Ovary (tissue), 9 donors: ENCODE results near the gene ZMIZ2. TPM values are rescaled to one million over a fixed set of nuclear protein-coding genes. Genes with fewer than 3 reads are reported as not detected.

Source experiments
- DNase-seq, 5 donors: peaks; one replicate each; pipeline ENCODE4 v3.0.0-alpha.2; 2019 to 2020
- H3K27ac ChIP-seq, 2 donors: fragments of 200-600 bp; one replicate each; pipeline versions ENCODE4 v1.5.1 to v1.8.0; 2019 to 2022
- H3K27me3 ChIP-seq: fragments of 200-600 bp; one replicate; pipeline ENCODE4 v1.8.0; 2022
- H3K36me3 ChIP-seq: fragments of 200-600 bp; sonication (generic); one replicate; pipeline ENCODE4 v1.5.1; 2019
- H3K4me1 ChIP-seq: one replicate; pipeline ENCODE4 v1.8.1; 2013; ENCODE audit warnings: mild to moderate bottlenecking, moderate library complexity; ENCODE audit not compliant: insufficient read depth
- H3K4me3 ChIP-seq: fragments of 200-600 bp; sonication (generic); one replicate; pipeline ENCODE4 v1.5.1; 2017
- H3K9me3 ChIP-seq, 2 donors: fragments of 200-600 bp in 1 of 2; sonication (generic) in 1 of 2; one replicate each; pipeline versions ENCODE4 v1.5.1 to v1.8.1; 2013 to 2019; ENCODE audit warnings: mild to moderate bottlenecking in 1 of 2, moderate library complexity in 1 of 2
- EP300 ChIP-seq: sonication (generic); formaldehyde crosslinking; IDR thresholded peaks from one replicate; pipeline ENCODE4 v1.6.1; 2017; ENCODE audit warnings: antibody characterized with exemption
- WGBS, 3 donors: extraction: QIAGEN DNeasy Blood & Tissue Kit in 1 of 3; methylation state at CpG; one replicate each; pipeline versions ENCODE4 v1.1.5 to v1.1.7; 2013 to 2017; 5-methylcytosine and 5-hydroxymethylcytosine counted together
- intact Hi-C, 4 donors: fragments of 100-400 bp; cut with DNase I; formaldehyde crosslinking; loops; one replicate each; pipeline versions ENCODE4 v1.11.0 to v1.15.1; 2022 to 2023
- polyA plus RNA-seq, 2 donors: library from polyadenylated mRNA; stranded (reverse); fragments of 200-250 nt in 1 of 2; fragments of 350-450 nt in 1 of 2; fragmentation: Illumina TruSeq in 1 of 2; extraction: RNeasy Lipid Tissue Mini Kit (QIAGEN cat#74804) in 1 of 2; gene quantifications; one replicate each; pipeline ENCODE4 v1.2.3, GENCODE V29; 2013 to 2014
- total RNA-seq, 7 donors: library from RNA; depleted of rRNA in 2 of 7; stranded (reverse); fragments of >200 nt in 2 of 7; fragmentation: NEBNext Ultra II Directional in 3 of 7; extraction: Animal tissue kit (Norgen Biotek cat#: 25700) in 3 of 7; gene quantifications; one replicate each; pipeline versions ENCODE4 v1.1.0 to v1.2.4, GENCODE V29; 2016 to 2023
- donor health status: DM: no; HTN: no; CAD: no; lungs with moderate emphysema.
- donor health status: DM: no; HTN: no; CAD: no.
- donor health status: Bipolar disorder and iron deficiency.
- donor health status: DM: yes; HTN: yes; CAD: no.
- donor health status: DM: no; HTN: no; CAD: no.
- donor health status: DM: yes; HTN: yes; CAD: no.

ZMIZ2 gene
- total and polyA plus RNA-seq, 9 donors: 12.7 to 85.5 (median 68.5) TPM

DNA sequence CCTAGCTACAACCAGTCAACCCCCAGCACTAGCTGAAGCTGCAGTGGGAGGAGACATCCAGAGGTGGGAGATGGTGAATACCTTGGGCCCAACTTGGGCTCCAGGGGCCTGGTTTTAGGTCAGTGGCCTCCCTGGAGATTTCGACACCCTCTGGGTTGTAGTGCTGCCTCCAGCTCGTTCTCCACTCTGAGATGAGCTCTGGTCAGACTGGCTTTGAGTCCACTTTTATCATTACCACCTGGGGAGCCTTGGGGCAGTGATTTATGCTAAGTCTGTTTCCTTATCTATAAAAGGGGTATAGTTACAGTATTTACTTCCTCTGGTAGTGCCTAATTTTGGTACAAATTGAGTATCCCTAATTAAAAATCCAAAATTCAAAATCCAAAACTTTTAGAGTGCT is 70.6 kb downstream of the ZMIZ2 start:
- TF ChIP-seq EP300: no peak
- no peak for DNase-seq
- Histone ChIP-seq H3K36me3 (no peaks in the 10 kb centered on the region), H3K4me1 (peaks cover 1% of the 10 kb centered on the region), H3K27ac (no peak overlapping the region), H3K27me3 (no peaks in the 10 kb centered on the region), H3K4me3 (no peak overlapping the region), H3K9me3 (no peaks in the 10 kb centered on the region)
- intact Hi-C loops: no loop called here
- WGBS, 3 donors: 71 to 74% (median 74%) methylated on average over 2 of the region's 2 CpGs

Other genes starting within 250 kb of the ZMIZ2 start
- under 1 TPM; 0.05 to 0.28 (median 0.24) TPM for gene NPC1L1, start 207.5 kb upstream of the ZMIZ2 start, total RNA-seq
- gene NPC1L1, start 207.5 kb upstream of the ZMIZ2 start, polyA plus RNA-seq: under 1 TPM; 0.18 to 0.22 TPM
- gene DDX56, start 174.9 kb upstream of the ZMIZ2 start, total RNA-seq: 10 to 100 TPM; 33.6 to 78.4 (median 53.4) TPM
- gene DDX56, start 174.9 kb upstream of the ZMIZ2 start, polyA plus RNA-seq: 10 to 100 TPM; 39.2 to 43.4 TPM
- 100 to 1,000 TPM in 2 of 7 donors, 10 to 100 TPM in 5; 74.9 to 155 (median 95.9) TPM for gene TMED4, start 166.6 kb upstream of the ZMIZ2 start, total RNA-seq
- gene TMED4, start 166.6 kb upstream of the ZMIZ2 start, polyA plus RNA-seq: 100 to 1,000 TPM in 1 of 2 donors, 10 to 100 TPM in 1; 79.3 to 106 TPM
- 10 to 100 TPM; 25.9 to 84.6 (median 59.3) TPM for gene OGDH, start 142.2 kb upstream of the ZMIZ2 start, total RNA-seq
- 10 to 100 TPM; 24.4 to 49.2 TPM for gene OGDH, start 142.2 kb upstream of the ZMIZ2 start, polyA plus RNA-seq
- gene PPIA, start 47.8 kb downstream of the ZMIZ2 start, total RNA-seq: 1,000 to 10,000 TPM in 1 of 7 donors, 100 to 1,000 TPM in 6; 644 to 1,200 (median 790) TPM
- gene PPIA, start 47.8 kb downstream of the ZMIZ2 start, polyA plus RNA-seq: 1,000 to 10,000 TPM; 1,452 to 2,091 TPM
- gene H2AZ2, start 99.2 kb downstream of the ZMIZ2 start, total RNA-seq: 100 to 1,000 TPM in 5 of 7 donors, 10 to 100 TPM in 2; 70.7 to 154 (median 123) TPM
- 100 to 1,000 TPM in 1 of 2 donors, 10 to 100 TPM in 1; 79.0 to 119 TPM for gene H2AZ2, start 99.2 kb downstream of the ZMIZ2 start, polyA plus RNA-seq
- gene PURB, start 136.7 kb downstream of the ZMIZ2 start, total RNA-seq: 10 to 100 TPM; 17.6 to 27.3 (median 25.6) TPM
- gene PURB, start 136.7 kb downstream of the ZMIZ2 start, polyA plus RNA-seq: 10 to 100 TPM in 1 of 2 donors, 1 to 10 TPM in 1; 9.6 to 19.5 TPM
- 1 to 10 TPM in 4 of 7 donors, under 1 TPM in 3; 0.48 to 2.4 (median 1.0) TPM for gene MYO1G, start 230.2 kb downstream of the ZMIZ2 start, total RNA-seq
- gene MYO1G, start 230.2 kb downstream of the ZMIZ2 start, polyA plus RNA-seq: 1 to 10 TPM in 1 of 2 donors, under 1 TPM in 1; 0.64 to 1.1 TPM